HepG2 (cell line): Measurements from ENCODE around the gene PLIN1. TPM values are rescaled to one million over a fixed set of nuclear protein-coding genes. Genes with fewer than 3 reads are reported as not detected.
A peak's percentile ranks its signal among the peaks of the same experiment; 100 is the strongest.

Experiments used
- GATAD2A ChIP-seq: IDR thresholded peaks from 2 replicates; pipeline ENCODE4 v1.6.1; 2016
- HNF4A ChIP-seq: sonication (generic); formaldehyde crosslinking; IDR thresholded peaks from 2 replicates; pipeline ENCODE4 v1.4.0; 2020; ENCODE audit warnings: missing genetic modification reagents
- MBD4 ChIP-seq: IDR thresholded peaks from 2 replicates; pipeline ENCODE4 v1.6.1; 2012; ENCODE audit warnings: low read length, inconsistent platforms, borderline replicate concordance
- PCBP2 ChIP-seq: fragments of 200-400 bp; formaldehyde crosslinking; optimal IDR thresholded peaks from 2 replicates; pipeline ENCODE3; 2018; ENCODE audit warnings: low read length, low read depth; ENCODE audit not compliant: poor library complexity, severe bottlenecking
- TEAD3 ChIP-seq: optimal IDR thresholded peaks from 2 replicates; pipeline ENCODE3; 2016; ENCODE audit warnings: borderline replicate concordance
- ZNF136 ChIP-seq: sonication (generic); formaldehyde crosslinking; IDR thresholded peaks from 2 replicates; pipeline ENCODE4 v1.8.1; 2022; ENCODE audit warnings: low read depth, mild to moderate bottlenecking, moderate library complexity, missing genetic modification reagents
- ZZZ3 ChIP-seq: sonication (generic); formaldehyde crosslinking; IDR thresholded peaks from 2 replicates; pipeline ENCODE4 v1.4.0; 2020; ENCODE audit warnings: missing genetic modification reagents, mild to moderate bottlenecking, borderline replicate concordance
- polyA plus RNA-seq, 8 experiments: library from polyadenylated mRNA; depleted of rRNA in 3 of 8; stranded (reverse) in 7 of 8; unstranded in 1 of 8; fragments of >200 nt; fragmentation: Illumina TruSeq in 4 of 8; extraction: Trizol in 4 of 8; gene quantifications; 2 replicates each; pipeline versions ENCODE4 v1.2.1 to v1.2.3, GENCODE V29; 2011 to 2016; ENCODE audit warnings: low read depth in 4 of 8, missing spikeins in 1 of 8, mixed read lengths in 1 of 8; ENCODE audit not compliant: insufficient read depth in 1 of 8
- total RNA-seq, 5 experiments: library from RNA; depleted of rRNA; stranded (reverse); fragments of >200 nt; fragmentation: Illumina TruSeq; extraction: Trizol; gene quantifications; 2 replicates each; pipeline ENCODE4 v1.2.3, GENCODE V29; 2016; ENCODE audit warnings: low read depth in 1 of 5
- TF ChIP-seq, protein P1 (sequence below): sonication (generic); formaldehyde crosslinking; IDR thresholded peaks from 2 replicates; pipeline ENCODE4 v1.9.0; 2021; ENCODE audit warnings: mild to moderate bottlenecking, missing genetic modification reagents
- TF ChIP-seq, protein P2 (sequence below): IDR thresholded peaks from 2 replicates; pipeline ENCODE4 v1.6.1; 2016; ENCODE audit warnings: missing compliant biosample characterization, missing genetic modification reagents, borderline replicate concordance
- TF ChIP-seq, protein P3 (sequence below): sonication (generic); formaldehyde crosslinking; IDR thresholded peaks from 2 replicates; pipeline ENCODE4 v1.5.0; 2020; ENCODE audit warnings: mild to moderate bottlenecking, missing genetic modification reagents, borderline replicate concordance
- TF ChIP-seq, protein P4 (sequence below): sonication (generic); formaldehyde crosslinking; IDR thresholded peaks from 2 replicates; pipeline ENCODE4; 2020; ENCODE audit warnings: missing genetic modification reagents, mild to moderate bottlenecking, borderline replicate concordance

Gene PLIN1
- total and polyA plus RNA-seq, 2 of the 13 experiments (the other 11 are each of a cell fraction or from before 2014, with no cell fraction given) = 0.74 to 1.2 TPM

DNA sequence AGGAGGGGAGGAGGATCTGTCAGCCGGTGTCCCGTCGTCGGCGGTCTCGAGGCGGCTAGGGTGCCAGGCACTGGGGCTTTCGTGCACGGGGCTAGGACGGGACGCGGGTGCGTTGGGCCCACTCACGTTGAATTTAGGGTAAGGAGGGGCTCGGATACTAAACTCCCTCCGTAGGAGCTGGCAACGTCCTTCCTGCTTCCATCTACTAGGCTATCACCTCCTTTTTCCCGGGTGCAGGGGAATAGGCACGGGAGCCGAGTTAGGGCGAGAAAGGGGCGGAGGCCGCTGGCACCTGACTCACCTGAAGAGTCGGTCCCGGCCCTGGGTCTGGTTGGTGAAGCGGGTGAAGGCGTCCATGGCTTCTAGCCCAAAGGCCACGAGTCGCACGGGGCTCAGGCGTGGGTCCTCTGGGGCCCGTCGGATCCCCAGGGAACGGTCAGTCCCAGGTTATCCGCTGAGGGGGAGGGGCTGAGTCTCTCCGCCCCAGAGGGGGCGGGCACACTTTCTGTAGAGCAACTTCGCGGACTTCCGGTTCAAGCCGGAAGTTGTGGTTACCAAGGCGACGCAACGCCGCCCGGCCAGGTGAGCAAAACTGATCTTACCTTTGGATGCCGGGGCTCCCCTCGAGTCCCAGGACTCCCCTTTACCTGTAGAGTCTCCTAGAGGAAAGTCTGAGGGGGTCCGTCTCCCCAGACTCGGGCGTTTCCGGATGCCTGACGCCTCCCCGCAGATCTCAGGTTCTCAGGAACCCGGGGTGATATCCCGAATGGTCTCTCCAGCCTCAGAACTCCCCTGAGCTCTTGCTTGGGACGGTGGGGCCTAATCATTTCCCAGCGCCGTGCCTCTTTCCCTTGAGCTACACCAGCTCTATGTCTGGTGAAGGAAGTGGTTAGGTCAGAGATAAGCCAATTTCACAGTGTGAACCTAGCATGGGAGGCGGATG lies 11.4 kb upstream of the PLIN1 start, which contains the start of the genes PEX11A and WDR93 (continued):
- TF ChIP-seq, protein P1, sequence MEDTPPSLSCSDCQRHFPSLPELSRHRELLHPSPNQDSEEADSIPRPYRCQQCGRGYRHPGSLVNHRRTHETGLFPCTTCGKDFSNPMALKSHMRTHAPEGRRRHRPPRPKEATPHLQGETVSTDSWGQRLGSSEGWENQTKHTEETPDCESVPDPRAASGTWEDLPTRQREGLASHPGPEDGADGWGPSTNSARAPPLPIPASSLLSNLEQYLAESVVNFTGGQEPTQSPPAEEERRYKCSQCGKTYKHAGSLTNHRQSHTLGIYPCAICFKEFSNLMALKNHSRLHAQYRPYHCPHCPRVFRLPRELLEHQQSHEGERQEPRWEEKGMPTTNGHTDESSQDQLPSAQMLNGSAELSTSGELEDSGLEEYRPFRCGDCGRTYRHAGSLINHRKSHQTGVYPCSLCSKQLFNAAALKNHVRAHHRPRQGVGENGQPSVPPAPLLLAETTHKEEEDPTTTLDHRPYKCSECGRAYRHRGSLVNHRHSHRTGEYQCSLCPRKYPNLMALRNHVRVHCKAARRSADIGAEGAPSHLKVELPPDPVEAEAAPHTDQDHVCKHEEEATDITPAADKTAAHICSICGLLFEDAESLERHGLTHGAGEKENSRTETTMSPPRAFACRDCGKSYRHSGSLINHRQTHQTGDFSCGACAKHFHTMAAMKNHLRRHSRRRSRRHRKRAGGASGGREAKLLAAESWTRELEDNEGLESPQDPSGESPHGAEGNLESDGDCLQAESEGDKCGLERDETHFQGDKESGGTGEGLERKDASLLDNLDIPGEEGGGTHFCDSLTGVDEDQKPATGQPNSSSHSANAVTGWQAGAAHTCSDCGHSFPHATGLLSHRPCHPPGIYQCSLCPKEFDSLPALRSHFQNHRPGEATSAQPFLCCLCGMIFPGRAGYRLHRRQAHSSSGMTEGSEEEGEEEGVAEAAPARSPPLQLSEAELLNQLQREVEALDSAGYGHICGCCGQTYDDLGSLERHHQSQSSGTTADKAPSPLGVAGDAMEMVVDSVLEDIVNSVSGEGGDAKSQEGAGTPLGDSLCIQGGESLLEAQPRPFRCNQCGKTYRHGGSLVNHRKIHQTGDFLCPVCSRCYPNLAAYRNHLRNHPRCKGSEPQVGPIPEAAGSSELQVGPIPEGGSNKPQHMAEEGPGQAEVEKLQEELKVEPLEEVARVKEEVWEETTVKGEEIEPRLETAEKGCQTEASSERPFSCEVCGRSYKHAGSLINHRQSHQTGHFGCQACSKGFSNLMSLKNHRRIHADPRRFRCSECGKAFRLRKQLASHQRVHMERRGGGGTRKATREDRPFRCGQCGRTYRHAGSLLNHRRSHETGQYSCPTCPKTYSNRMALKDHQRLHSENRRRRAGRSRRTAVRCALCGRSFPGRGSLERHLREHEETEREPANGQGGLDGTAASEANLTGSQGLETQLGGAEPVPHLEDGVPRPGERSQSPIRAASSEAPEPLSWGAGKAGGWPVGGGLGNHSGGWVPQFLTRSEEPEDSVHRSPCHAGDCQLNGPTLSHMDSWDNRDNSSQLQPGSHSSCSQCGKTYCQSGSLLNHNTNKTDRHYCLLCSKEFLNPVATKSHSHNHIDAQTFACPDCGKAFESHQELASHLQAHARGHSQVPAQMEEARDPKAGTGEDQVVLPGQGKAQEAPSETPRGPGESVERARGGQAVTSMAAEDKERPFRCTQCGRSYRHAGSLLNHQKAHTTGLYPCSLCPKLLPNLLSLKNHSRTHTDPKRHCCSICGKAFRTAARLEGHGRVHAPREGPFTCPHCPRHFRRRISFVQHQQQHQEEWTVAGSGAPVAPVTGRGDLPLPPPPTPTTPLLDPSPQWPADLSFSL (CRISPR knock-in tag) = no peak
- TF ChIP-seq HNF4A (CRISPR knock-in tag) (peak; percentile 42; the same call in 1 of the 2 replicates), TEAD3 (CRISPR knock-in tag) (peak; percentile 44), ZNF136 (no peak), MBD4 (no peak), PCBP2 (no peak), GATAD2A (CRISPR knock-in tag) (peak; percentile 34), ZZZ3 (CRISPR knock-in tag) (no peak; the same call in 1 of the 2 replicates)
- TF ChIP-seq, protein P2, sequence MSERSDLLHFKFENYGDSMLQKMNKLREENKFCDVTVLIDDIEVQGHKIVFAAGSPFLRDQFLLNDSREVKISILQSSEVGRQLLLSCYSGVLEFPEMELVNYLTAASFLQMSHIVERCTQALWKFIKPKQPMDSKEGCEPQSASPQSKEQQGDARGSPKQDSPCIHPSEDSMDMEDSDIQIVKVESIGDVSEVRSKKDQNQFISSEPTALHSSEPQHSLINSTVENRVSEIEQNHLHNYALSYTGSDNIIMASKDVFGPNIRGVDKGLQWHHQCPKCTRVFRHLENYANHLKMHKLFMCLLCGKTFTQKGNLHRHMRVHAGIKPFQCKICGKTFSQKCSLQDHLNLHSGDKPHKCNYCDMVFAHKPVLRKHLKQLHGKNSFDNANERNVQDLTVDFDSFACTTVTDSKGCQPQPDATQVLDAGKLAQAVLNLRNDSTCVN (CRISPR knock-in tag) = no peak
- TF ChIP-seq, protein P3, sequence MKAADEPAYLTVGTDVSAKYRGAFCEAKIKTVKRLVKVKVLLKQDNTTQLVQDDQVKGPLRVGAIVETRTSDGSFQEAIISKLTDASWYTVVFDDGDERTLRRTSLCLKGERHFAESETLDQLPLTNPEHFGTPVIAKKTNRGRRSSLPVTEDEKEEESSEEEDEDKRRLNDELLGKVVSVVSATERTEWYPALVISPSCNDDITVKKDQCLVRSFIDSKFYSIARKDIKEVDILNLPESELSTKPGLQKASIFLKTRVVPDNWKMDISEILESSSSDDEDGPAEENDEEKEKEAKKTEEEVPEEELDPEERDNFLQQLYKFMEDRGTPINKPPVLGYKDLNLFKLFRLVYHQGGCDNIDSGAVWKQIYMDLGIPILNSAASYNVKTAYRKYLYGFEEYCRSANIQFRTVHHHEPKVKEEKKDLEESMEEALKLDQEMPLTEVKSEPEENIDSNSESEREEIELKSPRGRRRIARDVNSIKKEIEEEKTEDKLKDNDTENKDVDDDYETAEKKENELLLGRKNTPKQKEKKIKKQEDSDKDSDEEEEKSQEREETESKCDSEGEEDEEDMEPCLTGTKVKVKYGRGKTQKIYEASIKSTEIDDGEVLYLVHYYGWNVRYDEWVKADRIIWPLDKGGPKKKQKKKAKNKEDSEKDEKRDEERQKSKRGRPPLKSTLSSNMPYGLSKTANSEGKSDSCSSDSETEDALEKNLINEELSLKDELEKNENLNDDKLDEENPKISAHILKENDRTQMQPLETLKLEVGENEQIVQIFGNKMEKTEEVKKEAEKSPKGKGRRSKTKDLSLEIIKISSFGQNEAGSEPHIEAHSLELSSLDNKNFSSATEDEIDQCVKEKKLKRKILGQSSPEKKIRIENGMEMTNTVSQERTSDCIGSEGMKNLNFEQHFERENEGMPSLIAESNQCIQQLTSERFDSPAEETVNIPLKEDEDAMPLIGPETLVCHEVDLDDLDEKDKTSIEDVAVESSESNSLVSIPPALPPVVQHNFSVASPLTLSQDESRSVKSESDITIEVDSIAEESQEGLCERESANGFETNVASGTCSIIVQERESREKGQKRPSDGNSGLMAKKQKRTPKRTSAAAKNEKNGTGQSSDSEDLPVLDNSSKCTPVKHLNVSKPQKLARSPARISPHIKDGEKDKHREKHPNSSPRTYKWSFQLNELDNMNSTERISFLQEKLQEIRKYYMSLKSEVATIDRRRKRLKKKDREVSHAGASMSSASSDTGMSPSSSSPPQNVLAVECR = peak; percentile 92
- TF ChIP-seq, protein P4, sequence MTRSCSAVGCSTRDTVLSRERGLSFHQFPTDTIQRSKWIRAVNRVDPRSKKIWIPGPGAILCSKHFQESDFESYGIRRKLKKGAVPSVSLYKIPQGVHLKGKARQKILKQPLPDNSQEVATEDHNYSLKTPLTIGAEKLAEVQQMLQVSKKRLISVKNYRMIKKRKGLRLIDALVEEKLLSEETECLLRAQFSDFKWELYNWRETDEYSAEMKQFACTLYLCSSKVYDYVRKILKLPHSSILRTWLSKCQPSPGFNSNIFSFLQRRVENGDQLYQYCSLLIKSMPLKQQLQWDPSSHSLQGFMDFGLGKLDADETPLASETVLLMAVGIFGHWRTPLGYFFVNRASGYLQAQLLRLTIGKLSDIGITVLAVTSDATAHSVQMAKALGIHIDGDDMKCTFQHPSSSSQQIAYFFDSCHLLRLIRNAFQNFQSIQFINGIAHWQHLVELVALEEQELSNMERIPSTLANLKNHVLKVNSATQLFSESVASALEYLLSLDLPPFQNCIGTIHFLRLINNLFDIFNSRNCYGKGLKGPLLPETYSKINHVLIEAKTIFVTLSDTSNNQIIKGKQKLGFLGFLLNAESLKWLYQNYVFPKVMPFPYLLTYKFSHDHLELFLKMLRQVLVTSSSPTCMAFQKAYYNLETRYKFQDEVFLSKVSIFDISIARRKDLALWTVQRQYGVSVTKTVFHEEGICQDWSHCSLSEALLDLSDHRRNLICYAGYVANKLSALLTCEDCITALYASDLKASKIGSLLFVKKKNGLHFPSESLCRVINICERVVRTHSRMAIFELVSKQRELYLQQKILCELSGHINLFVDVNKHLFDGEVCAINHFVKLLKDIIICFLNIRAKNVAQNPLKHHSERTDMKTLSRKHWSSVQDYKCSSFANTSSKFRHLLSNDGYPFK (CRISPR knock-in tag) = peak; percentile 49; the same call in 1 of the 2 replicates
